RCC 7860 (cell line): ENCODE data around the gene DUSP22.

ENCODE experiments used
- DNase-seq: peaks from one replicate; pipeline ENCODE4 v3.0.0-alpha.2; 2015; ENCODE audit warnings: low spot score
- FAIRE-seq: peaks from 2 replicates; lab custom pipeline; 2012; peaks lifted over from hg19 to GRCh38; lab: Jason Lieb, UNC

DUSP22 gene

DNA sequence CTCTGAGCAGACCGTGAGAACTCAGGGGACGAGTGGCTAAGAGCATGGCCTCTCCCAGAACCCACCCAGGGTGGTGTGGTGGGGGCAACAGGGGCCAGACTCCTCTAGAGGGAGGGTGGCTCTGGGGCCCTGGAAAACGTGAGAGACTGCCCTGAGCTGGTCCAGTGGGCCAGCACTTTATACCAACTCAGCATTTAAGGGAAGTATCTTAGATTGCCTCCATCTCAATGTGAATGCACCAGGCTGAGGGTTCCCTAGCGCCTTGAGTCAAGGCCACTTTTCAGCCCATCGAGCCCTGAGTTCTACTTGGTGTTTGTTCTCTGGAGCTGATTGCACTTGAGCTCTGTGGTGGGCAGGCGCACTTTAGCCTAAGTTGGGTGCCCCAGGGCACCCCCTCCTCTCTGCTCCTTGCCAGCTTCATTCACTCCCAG lies 57.2 kb downstream of the DUSP22 start:
- FAIRE-seq (no peak), DNase-seq (no peak)

GRCh38 chr6:350371-350770 lies 58.1 kb downstream of the DUSP22 start:
- DNase-seq (no peak), FAIRE-seq (no peak)

GRCh38 chr6:351011-351866 lies 59.0 kb downstream of the DUSP22 start:
- no peak for DNase-seq
- FAIRE-seq, result no peak

DNA sequence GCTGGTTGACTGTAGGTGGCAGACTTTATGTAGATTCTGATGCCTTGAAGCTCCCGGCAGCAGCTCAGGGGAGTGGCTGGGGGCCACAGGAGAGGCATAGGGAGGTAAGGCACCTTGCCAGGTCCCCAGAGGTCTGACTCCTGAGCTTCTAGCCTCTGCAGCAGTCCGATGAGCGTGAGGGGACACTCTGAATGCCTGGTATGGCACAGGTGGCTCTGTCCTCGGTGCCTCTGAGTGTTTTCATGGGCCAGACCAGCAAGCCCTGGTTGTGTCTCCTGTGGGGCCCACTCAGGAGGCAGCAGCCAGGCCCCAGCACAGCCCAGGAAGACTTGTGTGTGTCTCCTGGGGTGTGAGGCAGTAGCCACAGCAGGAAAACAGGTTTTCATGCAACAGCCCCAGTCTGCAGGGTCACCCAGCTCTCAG lies 59.6 kb downstream of the DUSP22 start:
- no peak for FAIRE-seq
- no peak for DNase-seq

DNA sequence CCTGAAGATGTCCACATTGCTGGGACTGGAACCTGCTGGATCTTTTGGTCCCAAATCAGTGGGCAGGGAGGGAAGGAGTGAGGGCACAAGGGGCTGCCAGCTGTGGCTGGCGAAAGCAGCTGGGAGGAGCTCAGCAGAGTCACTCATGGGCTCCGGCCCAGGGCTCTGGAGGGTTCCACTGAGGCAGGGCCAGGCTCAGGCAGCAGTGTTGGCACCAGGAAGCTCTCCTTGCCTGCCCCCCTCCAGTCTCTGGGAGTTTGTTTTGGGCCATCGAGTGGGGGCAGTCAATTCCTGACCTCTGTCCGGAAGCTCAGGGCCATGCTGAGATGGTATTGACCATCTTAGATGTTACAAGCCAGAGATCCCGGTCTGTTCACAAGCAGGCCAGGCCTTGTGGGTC lies 60.2 kb downstream of the DUSP22 start:
- FAIRE-seq, result no peak

GRCh38 chr6:352896-353470 lies 60.7 kb downstream of the DUSP22 start:
- no peak for FAIRE-seq
- DNase-seq, result no peak

More for the DNA sequence above, 60.2 kb downstream of the DUSP22 start:
- no peak for DNase-seq

DNA sequence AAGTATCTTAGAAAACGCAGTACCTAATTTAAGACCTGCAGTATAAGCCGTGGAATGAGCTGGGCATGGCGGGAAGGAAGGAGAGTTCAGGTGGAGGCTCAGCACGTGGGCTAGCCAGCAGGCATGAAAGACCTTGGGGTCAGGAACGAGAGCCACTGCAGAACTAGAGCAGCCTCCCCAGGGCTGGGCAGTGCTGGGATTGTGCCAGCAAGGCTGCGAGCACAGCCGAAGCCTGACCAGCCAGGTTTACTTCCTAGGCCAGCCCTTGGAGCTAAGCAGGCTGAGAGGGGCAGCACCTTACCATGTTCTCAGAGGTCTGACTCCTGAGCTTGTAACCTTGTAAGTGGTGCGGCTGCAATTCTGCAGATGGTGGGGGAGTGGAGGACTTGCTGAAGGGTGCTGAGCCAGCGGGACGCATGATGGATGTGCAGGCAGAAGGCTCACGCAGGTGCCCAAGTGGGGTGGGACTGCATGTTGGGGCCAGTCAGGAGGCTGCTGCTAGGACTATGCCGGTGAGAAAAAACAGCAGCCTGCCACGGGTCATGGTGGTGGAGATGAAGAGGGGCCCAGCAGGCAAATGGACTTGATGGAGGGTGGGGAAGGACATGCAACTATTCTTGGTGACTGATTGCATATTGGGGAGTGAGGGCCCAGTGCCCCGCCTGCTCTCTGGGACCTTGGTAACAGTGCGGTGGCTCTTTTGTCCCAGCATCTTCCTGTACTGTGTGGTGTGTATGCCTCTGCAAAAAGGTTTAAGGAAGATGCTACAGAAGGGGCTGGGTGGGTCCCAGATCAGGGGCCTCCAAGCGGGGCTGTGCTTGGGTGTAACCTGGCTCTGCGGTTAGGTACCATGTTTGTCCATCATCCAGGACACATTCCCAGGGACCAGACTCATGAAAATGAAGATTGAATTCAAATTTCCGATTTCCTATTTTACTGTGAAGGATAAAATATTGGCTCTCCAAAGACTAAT lies 61.6 kb downstream of the DUSP22 start:
- no peak for FAIRE-seq

GRCh38 chr6:354631-355280 lies 62.5 kb downstream of the DUSP22 start:
- FAIRE-seq, result no peak
- DNase-seq, result no peak

More for the DNA sequence above, 61.6 kb downstream of the DUSP22 start:
- DNase-seq, result no peak

GRCh38 chr6:355373-356208 lies 63.3 kb downstream of the DUSP22 start:
- DNase-seq, result no peak
- FAIRE-seq, result no peak

DNA sequence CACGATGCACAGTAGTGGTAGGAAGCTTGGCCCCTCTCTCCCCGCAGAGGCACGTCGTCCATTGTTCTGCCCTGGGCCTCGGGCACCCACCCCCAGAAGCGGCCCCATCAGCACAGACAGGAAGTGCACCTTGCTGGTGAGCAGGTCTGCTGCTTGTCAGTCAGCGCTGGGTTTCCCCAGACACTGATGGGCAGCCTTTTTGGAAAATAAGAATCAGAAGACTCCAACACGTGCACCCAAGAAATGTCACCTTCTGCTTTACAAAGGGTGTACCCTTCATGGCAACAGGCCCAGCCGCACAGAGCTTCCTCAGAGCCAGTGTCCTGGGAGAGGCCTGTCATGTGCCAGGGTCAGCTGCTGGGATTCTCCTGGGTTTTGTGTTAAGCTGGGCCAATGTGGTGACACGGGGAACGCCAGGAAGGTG lies 64.6 kb downstream of the DUSP22 start:
- FAIRE-seq, result no peak
- no peak for DNase-seq

GRCh38 chr6:357261-357790 lies 65.0 kb downstream of the DUSP22 start:
- DNase-seq, result no peak
- FAIRE-seq, result no peak

GRCh38 chr6:357791-358341 lies 65.6 kb downstream of the DUSP22 start:
- no peak for FAIRE-seq

DNA sequence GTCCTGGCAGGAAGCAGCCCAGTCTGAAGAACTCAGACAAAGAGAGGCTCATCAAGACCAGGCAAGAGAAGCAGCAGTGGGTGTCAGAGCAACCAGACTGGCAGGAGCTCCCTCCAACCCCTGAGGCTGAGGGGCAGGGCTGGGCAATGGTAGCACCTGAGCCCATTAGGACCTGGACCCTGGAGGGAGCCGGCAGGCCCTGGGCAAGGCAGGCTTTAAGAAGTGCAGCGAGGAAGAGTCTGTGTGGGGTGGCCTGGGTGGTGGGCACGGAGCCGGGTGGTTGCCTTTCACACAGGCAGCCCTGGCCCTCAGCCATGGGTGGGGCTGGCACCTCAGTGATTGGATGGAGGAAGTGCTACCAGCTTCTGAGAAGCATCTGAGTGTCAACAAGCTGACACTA lies 66.1 kb downstream of the DUSP22 start:
- no peak for DNase-seq
- no peak for FAIRE-seq

More at GRCh38 chr6:357791-358341, 65.6 kb downstream of the DUSP22 start:
- no peak for DNase-seq

GRCh38 chr6:358847-359246 lies 66.6 kb downstream of the DUSP22 start:
- FAIRE-seq, result no peak
- no peak for DNase-seq

DNA sequence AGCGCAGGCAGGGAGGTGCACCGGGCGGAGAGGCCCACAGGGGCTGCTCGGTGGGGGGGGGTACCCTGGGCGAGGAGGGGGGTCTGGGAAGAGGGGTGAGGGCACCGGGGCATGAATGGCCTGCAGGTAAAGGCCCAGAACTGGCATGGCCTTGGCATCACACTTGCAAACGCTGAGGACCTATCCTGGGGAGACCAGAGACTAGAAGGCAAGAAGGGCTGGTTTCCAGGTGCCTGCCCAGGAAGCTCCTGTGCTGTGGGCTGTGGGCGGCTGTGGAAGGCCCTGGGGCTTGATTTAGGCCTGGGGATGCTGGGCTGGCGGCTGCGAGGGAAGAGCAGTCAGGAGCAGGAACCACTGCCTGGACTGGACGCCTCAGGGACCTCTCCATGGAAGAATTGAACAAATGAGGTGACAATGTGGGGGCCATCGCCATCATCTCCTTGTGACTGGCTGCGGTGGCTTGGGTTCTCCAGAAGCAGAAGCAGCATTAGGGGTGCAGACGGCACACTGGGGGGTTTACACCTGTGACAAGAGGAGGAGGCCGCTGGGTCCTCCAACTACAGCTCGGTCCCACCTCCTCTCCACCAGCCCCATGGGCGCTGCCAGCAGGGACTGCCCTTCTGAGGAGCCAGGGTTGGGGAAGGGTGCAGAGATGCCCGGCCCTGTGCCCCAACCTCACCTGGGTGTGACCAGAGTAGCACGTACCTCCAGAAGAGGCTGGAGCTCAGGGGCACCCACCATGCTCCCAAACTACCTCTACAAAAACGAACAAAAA lies 67.2 kb downstream of the DUSP22 start:
- no peak for FAIRE-seq
- DNase-seq, result no peak

DNA sequence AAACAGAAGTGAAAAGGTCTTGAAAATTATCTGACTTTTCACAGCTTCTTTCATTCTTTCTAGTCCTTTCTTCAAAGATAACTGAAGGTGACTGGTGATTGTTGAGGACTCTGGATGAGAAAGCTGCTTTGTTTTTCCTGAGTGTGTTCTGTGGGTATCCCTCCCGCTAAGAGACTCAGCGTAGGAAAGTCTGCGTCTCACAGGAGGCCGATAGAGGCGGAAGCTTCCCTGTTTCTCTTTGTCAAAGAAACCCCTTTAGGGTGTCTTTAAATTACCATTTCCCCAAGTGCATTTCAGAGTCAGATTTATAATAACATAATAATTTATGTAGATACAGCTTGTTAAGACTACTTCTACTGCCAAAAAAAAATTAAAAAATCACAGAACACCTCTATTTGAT lies 68.1 kb downstream of the DUSP22 start:
- FAIRE-seq (no peak), DNase-seq (no peak)

DNA sequence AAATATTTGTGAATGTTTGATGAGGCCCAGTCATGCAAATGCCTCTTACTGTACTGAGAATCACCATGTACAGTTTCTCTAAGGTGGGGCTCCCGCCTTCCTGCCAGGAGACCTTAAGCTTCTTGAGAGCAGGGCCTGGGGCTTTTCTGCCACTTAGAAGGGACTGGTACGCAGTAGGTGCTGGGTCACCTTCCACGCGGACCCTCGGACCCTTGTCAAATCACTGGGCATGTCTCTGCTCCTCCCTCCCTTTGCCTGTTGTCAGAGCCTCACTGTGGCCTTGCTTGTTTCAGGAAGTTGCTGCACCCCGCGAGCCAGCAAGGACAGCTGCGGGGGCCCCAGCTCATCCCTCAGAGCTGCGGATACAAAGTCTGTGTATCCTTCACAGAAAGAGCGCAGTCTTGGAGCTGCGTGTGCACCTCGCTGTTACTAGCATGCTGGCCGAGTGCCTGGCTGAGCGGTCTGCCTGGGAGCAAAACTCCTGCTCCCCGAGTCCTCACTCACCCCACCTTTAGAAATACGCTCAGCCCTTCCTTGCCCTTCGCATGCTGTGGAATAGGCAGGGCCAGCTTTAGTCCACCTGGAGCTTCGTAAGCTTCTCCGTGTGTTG lies 68.6 kb downstream of the DUSP22 start:
- DNase-seq (no peak), FAIRE-seq (no peak)
